ENCODE results near the gene ZNRF2.

Gene ZNRF2

DNA sequence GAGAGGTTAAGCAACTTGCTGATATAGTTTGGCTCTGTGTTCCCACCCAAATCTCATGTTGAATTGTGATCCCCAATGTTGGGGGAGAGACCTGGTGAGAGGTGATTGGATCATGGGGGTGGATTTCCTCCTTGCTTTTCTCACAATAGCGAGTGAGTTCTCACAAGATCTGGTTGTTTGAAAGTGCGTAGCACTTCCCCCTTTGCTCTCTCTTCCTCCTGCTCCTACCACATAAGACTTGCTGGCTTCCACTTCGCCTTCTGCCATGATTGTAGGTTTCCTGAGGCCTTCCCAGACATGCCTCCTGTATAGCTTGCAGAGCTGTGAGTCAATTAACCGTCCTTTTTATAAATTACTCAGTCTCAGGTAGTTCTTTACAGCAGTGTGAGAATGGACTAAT is 13.5 kb upstream of the ZNRF2 start:
- no peak for DNase-seq (ENCODE audit: extremely low spot score)
- ChIA-PET CTCF (interaction anchor here (0.8 to 2.5 kb wide), 3 partner anchors 8 to 293 kb away, joined by 3 to 9 read pairs (median 7); no protein-coding TSS in a partner anchor), POLR2A (no interaction called here)
- TF ChIP-seq CTCF (IDR thresholded peaks at IDR 0.05; ENCODE audit: control extremely low read depth, extremely low read depth, low read depth, missing control alignments), result no peak

DNA sequence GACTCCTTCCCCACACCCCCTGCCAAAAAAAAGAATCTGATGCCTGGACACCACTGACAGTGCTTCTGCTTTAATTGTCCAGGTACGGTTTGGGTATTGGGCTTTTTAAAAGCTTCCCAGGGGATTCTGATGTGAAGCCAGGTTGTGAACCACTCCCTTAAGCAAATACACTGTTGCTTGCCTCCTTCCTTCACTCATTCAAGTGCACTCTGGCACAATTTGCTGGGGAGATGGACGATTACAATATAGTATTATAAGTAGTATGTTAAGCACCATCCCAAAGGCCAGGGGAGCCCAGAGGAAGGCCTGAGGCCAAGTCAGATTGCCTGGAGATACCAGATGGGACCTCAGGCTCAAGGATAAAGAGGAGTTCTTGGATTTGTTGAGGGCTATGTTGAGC is 12.3 kb upstream of the ZNRF2 start:
- DNase-seq (ENCODE audit: extremely low spot score), result no peak
- POLR2A ChIA-PET, result no interaction called here
- CTCF ChIA-PET, result interaction anchor here (1.5 to 8.5 kb wide), 3 partner anchors 10 to 292 kb away, joined by 7 to 52 read pairs (median 9); no protein-coding TSS in a partner anchor
- no peak for TF ChIP-seq CTCF (IDR thresholded peaks at IDR 0.05; ENCODE audit: control extremely low read depth, extremely low read depth, low read depth, missing control alignments)

DNA sequence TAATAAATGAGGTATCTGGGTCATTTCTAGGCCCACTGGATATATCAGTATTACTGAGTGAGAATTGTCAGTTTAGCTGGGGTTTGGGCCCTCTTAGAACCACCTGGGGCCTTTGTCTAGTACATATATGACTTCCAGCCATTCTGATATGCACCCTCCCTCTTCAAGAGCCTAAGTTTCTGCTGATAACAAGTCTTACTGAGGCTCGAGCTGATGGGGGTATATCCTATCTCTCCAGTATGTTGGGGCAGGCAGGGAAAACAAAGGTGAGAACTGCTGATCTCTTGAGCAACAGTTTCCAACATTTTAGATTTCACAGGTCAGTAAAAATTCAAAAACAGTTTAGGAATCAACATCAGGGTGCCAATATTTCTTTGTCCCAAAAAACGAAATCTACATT is 10.8 kb upstream of the ZNRF2 start:
- DNase-seq (ENCODE audit: extremely low spot score), result no peak
- TF ChIP-seq CTCF (IDR thresholded peaks at IDR 0.05; ENCODE audit: control extremely low read depth, extremely low read depth, low read depth, missing control alignments), result no peak
- POLR2A ChIA-PET, result no interaction called here
- CTCF ChIA-PET, result interaction anchor here (0.9 to 8.5 kb wide), 7 partner anchors 11 to 294 kb away, joined by 3 to 52 read pairs (median 4); no protein-coding TSS in a partner anchor

- no peak for TF ChIP-seq CTCF (IDR thresholded peaks at IDR 0.05; ENCODE audit: control extremely low read depth, extremely low read depth, low read depth, missing control alignments)
- POLR2A ChIA-PET, result no interaction called here
- CTCF ChIA-PET, result interaction anchor here (0.7 to 8.5 kb wide), 8 partner anchors 9 to 289 kb away, joined by 3 to 52 read pairs (median 5); partner anchors contain the start of genes NOD1 and ZNRF2
- no peak for DNase-seq (ENCODE audit: extremely low spot score)
Measured at GRCh38 chr7:30274641-30275040, 9.8 kb upstream of the ZNRF2 start.

GRCh38 chr7:30276203-30276900 is 8.0 kb upstream of the ZNRF2 start:
- peak; percentile 66 for TF ChIP-seq CTCF (IDR thresholded peaks at IDR 0.05; ENCODE audit: control extremely low read depth, extremely low read depth, low read depth, missing control alignments)
- DNase-seq (ENCODE audit: extremely low spot score), result peak; percentile 55
- POLR2A ChIA-PET, result interaction anchor here (1.2 kb wide), 1 partner anchor 288 kb away, joined by 3 read pairs; no protein-coding TSS in a partner anchor
- CTCF ChIA-PET, result interaction anchor here (0.7 to 8.5 kb wide), 32 partner anchors 10 to 469 kb away, joined by 3 to 52 read pairs (median 4); partner anchors contain the start of gene NOD1

DNA sequence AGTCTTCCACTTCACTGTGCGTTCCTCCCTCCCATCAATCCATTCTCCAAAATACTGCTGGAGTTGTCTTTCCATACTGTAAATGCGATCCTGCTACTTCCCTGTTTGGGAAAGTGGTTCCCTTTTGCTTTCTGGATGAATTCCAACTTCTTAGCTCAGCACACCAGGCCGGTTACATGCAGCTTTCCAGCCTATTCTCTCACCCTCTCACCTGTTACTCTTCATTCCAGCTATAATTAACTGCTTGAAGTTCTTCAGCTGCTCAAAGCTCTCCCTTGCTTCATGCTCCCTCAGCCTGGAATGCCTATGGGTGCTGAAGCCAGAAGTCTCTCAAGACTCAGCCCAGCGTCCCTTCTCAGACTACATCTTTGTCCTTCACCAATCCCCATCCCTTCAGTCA is 6.0 kb upstream of the ZNRF2 start:
- POLR2A ChIA-PET, result no interaction called here

More for the DNA sequence above, 6.0 kb upstream of the ZNRF2 start:
- DNase-seq (ENCODE audit: extremely low spot score), result no peak
- TF ChIP-seq CTCF (IDR thresholded peaks at IDR 0.05; ENCODE audit: control extremely low read depth, extremely low read depth, low read depth, missing control alignments), result no peak
- CTCF ChIA-PET, result interaction anchor here (0.9 to 8.5 kb wide), 15 partner anchors 10 to 286 kb away, joined by 3 to 52 read pairs (median 4); no protein-coding TSS in a partner anchor

Measured in GM10248 (cell line).